GM19239 (cell line): ENCODE data around the gene ESF1.
"Not testable (repeated sequence)": the region's sequence is repeated elsewhere in the genome, so short reads cannot be mapped to it uniquely, and the experiment has no call there.

ENCODE experiments used
- DNase-seq: peaks from one replicate; pipeline ENCODE4 v3.0.0; 2011; ENCODE audit warnings: low spot score; ENCODE audit not compliant: insufficient read length
- FAIRE-seq: peaks from 2 replicates; lab custom pipeline; 2011; peaks lifted over from hg19 to GRCh38; lab: Jason Lieb, UNC

ESF1 gene

DNA sequence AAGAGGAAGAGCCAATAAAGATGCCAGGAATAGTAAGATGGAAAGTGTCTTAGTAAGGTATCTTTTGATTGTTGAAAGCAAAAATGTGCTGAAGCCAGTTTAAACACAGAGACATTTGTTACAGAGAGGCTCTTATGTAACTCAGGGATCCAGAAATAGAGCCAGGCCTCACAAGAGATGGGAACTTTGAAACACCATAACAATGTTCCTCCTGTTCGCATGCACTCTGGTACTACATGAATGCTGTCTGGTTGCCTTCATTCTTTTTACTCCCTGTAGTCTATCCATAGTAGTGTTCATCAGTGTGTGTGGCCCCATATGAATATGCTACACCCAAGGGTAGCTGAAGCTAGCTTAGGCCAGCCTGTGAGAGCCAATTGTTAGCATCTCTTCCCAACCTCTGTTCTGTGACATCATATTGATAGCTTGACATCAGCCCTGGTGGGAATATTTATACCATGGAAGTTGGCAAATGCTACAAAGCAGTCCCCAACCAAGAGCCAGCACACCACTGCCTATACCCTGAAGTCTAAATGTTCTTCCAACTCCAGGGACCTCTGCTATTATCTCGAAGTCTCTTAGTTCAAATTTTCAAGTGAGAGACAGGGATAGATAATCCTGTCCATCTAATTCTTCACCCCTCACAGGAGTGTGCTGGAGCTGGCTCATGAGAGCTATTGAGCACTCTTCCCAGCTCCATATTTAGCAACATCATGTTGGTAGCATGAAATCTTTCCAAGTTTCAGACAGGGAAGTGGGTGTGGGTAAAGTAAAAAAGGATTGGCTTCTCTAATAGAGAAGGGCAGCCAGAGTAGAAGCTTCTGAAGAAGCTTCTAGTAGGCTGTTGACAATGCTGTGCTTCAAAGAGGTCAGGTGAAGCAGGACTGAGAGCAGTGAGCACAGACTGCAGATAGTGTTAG, 7.1 kb upstream of the ESF1 start:
- DNase-seq (no peak), FAIRE-seq (no peak)

DNA sequence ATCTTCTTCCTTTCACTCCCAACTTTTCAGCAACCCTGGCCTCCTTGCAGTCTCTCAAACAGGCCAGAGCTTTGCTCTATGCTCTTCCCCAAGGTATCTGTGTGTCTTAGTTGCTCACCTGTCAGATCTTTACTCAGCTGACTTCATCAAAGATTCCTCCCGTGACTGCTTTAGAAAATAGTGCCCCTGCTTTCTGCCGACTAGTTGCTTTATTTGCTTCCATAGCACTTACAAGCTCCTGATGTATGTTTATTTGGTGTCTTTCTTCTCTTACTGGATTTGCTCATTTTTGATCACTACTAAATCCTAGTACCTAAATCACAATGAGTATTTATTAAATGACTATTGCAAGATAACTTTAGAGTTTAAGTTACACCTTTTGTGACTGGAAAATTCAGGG, 6.0 kb upstream of the ESF1 start:
- FAIRE-seq (no peak), DNase-seq (no peak)

DNA sequence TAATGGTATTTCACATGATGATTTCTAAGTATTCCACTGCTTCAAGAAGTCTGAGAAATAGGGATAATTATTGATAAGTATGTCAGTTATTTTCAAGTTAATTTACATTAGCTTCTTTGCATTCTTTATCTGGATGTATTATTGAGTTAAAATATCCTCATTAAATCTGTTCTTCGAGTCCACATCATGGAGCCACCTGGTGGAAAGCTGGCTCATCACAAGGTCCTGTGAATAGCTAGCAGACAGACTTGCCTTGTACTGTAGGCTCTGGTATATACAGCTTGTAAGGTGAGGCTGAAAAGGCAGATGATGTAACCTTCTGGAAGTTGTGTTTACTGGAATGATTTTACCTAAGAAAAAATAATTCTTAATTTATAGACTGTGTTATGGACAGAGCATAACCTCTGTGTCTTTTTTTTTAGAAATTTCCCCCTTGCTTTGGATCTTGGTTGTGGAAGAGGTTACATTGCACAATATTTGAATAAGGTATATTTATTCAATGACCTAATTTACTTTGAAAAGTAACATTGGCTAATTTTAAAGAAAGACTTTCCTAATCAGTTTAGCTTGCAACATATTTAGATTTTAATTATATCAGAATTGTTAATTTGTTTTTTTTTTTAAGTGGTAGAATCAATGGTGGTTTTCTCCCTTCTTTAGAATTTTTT, 3.6 kb upstream of the ESF1 start:
- DNase-seq: peak; percentile 28

DNA sequence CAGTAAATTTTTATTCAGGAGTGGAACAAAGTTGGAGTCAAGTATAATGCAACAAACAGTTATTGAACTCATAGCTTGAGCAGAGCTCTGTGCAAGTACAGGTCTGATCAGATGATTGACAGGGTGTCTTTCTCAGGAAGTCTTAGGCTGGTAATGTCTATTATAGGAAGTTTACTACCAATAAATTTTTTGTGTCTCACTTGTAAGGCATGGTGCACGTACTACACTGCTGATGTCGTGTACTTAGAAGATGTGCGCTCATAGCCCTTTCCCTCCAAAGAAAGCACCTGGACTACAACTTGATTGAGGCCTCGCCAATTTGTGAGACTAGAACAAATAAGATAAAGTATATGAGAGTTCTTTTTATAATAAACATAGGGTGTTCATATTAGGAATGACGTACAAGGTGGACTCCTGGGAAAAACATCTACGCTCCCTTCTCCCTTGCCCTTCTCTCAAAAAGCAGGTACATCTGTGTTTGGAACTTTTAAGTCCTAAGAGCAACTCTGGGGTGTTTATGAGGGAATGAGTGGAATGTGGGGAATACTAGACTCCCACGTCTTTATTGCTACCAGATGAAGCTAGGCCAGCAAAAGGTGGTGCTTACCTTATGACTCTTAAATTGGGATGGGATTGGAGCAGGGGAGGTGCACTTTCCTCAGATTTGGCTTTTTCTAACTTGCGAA, 1.6 kb upstream of the ESF1 start:
- FAIRE-seq: no peak

More for the DNA sequence above, 3.6 kb upstream of the ESF1 start:
- peak; percentile 76 for FAIRE-seq

DNA sequence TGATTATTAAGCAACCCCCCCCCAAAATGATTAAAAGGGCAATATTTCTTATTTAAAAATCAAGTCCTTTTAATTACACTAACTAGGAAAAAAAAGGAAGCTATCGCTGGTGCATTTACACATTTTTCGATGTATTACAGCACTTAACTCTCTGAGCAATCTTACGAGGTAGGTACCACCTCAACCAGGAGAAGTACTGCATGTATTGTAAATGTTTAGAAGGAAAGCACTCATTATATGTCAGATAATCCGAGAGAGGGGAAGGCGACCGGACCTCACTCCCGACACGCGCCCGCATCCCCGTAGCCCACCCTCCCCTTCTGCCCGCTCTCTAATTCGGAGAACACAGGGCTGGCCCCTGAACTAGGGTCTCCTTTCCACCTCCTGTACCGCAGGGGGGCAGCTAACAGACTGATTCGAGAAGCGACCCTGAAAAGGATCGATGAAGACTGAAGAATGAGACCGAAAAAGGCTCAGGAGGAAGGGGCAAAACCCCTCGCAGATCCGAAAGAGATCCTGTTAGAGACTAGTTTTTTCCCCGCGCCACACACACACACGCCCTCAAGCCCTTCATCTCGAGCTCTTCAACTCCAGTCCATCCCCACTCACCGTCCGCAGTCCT, 337 bp downstream of the ESF1 start:
- DNase-seq (no peak), FAIRE-seq (no peak)

More for the DNA sequence above, 1.6 kb upstream of the ESF1 start:
- no peak for DNase-seq

DNA sequence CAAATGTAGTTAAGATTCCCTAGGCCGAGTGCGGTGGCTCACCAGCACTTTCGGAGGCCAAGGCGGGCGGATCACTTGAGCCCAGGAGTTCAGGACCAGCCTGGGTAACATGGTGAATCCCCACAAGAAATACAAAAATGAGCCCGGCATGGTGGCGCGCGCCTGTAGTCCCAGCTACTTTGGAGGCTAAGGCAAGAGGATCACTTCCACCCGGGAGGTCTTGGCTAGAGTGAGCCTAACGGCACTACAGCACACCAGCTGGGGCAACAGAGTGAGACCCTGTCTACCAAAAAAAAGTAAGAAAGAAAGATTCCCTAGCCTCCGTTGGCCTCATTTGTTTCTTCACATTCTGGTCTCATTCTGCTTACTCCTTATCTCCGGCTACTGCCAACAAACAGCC, 1.2 kb downstream of the ESF1 start:
- DNase-seq: no peak
- no peak for FAIRE-seq

DNA sequence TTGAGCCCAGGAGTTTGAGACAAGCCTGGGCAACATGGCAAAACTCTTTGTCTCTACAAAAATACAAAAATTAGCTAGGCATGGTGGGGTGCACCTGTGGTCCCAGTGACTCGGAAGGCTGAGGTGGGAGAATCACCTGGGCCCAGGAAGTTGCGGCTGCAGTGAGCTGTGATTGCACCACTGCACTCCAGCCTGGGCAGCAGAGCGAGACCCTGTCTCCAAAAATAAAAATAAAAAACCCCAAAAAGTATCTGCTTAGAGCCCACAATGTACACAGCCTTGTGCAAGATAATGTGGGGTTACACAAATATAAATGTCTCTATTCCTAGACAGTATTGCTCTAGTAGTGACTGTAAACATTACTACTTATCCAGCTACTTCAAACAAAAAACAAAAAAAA, 5.9 kb downstream of the ESF1 start:
- DNase-seq: no peak
- FAIRE-seq: no peak

DNA sequence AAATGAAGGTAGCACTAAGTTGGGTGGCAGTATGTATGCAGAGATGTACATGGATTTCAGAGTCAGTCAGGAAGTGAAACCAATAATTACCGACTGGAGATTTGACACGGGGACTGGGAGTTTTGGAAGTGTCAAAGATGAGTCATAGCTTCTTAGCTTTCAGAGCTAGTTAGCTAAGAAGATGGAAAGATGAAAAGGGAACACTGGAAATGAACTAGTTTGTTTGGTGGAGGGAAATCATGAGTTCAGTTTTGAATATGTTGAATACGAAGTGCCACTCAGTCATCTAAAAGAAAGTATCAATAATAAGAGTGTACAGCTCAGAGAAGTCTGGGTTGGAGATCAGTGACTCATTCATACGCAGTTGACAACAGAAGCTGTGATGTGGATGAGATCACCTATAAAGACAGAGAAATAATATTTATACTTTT, 7.5 kb downstream of the ESF1 start:
- FAIRE-seq: no peak

DNA sequence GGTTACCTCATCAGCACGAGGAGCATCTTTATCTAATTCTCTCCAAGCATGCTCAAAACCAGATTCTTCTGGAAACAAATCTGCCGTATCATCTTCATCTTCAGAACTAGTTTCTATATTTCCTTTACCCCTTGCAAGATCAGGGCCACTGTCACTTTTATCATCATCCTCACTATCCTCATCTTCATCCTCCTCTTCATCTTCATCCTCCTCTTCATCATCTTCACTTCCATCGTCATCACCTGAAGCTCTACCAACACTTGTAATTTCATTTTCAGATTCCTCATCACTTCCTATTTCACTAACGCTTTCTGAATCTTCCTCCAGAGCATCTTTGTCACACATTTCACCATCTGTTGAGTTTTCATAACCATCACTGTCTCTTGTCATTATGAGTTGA, 8.9 kb downstream of the ESF1 start:
- FAIRE-seq: no peak
- DNase-seq: no peak

More for the DNA sequence above, 7.5 kb downstream of the ESF1 start:
- DNase-seq: no peak

DNA sequence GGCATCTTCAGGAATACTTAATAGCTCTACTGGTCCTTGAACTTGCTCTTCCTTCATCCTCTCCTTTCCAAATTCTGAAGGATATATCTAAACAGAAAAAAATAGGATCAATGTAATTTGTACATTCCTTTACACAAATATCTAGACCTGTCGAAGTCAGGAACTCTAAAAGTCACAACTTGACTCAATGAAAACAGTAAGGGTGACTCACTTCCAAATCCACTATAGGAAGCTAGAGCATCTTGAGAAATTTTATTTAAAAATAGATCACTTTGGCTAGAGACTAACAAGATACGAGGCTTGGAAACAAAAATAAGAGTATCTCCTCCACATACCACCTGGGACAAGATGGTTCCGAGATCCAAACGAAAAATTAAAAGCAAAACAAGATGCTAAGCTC, 12.2 kb downstream of the ESF1 start:
- DNase-seq: no peak

DNA sequence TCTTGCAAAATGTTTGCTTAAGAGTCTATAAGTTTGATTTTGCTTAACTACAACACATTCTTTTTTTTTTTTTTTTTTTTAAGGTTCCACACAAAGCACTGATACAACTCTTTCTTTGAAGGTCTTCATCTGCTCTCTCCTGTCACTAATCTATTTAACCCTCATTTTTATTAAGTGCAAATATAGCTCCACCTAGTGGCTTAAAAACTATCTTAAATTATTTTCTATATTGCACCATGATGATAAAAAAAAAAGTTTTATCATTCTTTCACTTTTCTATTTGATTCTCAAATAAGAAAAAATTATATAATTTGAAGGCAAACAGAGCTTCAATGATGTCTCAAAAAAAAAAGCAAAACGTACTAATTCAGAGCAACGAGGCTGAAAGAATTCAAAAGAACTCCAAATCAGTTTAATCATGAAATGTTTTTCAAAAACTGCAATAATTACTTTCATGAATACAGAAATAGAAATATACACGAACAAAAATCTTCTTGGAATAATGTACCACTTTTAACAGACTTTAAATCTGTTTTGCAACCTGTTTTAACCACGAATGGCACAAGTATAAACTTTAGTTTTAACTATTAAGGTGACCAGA, 12.8 kb downstream of the ESF1 start:
- DNase-seq: no peak
- FAIRE-seq: peak; percentile 66

More for the DNA sequence above, 12.2 kb downstream of the ESF1 start:
- no peak for FAIRE-seq

DNA sequence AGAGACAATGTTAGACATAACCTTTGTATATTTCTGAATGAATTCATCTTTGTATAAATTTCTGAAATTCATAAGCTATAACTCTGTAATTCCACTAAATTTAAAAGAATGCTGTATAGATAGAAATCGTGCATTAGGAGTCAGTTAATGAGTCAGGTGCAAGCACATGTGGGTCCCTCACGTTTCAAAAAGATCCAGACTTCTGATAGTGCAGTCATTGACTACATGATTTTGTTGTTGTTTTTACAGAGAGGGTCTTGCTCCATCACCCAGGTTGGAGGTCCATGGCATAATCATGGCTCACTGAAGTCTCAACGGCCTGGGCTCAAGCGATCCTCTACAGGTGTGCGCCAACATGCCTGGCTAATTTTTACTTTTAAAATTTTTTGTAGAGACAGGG, 14.6 kb downstream of the ESF1 start:
- FAIRE-seq (no peak), DNase-seq (no peak)

DNA sequence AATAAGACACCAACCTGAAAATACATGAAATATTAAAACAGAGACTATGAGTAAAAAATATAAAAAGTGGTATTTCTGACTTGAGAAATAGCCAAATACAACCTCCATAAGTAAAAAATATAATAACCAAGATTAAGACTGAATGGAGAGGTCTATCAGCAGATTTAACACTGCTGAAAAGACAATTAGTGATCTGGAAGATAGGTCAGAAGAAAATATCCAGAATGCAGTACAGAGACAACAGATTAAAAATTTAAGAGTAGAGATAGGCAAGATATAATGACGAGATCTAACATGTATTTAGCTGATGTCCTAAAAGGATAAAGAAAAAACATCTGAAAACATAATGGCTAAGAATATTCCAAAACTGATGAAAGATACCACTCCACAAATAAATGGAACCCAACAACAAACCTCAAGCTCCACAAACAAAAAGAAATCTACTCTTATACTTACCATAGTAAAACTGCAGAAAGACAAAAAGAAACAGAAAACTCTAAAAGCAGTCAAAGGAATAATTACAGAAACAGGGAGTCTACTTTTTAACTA, 18.8 kb downstream of the ESF1 start:
- FAIRE-seq: no peak
- no peak for DNase-seq

DNA sequence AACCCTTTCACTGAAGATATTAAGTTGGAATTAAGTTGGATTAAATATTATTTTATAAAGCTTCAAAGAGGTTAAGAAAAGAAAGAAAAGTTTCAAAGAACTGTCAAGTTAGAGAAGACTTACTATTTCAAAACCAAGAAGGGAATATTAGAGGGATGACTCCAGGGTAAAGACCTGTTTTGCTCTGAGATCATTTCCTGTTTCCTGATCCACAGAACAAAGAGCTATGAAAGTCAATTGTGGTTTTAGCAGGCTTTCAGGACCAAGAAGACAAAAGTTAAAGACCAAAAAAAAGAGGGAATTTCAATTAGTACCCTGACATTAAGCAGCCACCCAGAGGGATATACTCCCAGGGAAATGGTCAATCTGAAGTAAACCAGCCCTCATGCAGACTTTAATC, 19.4 kb downstream of the ESF1 start:
- FAIRE-seq (no peak), DNase-seq (no peak)

DNA sequence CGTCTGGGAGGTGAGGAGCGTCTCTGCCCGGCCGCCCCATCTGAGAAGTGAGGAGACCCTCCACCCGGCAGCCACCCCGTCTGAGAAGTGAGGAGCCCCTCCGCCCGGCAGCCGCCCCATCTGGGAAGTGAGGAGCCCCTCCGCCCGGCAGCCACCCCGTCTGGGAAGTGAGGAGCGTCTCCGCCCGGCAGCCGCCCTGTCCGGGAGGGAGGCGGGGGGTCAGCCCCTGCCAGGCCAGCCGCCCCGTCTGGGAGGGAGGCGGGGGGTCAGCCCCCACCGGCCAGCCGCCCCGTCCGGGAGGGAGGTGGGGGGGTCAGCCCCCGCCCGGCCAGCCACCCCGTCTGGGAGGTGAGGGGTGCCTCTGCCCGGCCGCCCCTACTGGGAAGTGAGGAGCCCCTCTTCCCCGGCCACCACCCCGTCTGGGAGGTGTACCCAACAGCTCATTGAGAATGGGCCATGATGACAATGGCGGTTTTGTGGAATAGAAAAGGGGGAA, 24.2 kb downstream of the ESF1 start:
- DNase-seq: not testable (repeated sequence)

DNA sequence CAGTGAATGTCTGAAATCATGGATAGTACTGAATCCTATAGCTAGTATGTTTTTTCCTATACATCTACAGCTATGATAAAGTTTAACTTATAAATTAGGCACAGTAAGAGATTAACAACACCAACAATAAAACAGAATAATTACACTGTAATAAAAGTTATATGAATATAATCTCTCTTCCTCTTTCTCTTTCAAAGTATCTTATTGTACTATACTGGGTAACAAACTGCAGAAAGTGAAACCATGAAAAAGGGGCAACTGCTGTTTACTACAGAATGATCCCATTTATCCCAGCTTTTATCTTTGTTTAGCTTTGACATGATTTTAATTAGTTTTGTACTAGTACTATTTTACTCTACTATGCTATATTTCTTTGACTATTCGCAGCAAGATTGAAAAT, 25.8 kb downstream of the ESF1 start:
- DNase-seq (no peak), FAIRE-seq (no peak)

More for the DNA sequence above, 24.2 kb downstream of the ESF1 start:
- FAIRE-seq: not testable (repeated sequence)

DNA sequence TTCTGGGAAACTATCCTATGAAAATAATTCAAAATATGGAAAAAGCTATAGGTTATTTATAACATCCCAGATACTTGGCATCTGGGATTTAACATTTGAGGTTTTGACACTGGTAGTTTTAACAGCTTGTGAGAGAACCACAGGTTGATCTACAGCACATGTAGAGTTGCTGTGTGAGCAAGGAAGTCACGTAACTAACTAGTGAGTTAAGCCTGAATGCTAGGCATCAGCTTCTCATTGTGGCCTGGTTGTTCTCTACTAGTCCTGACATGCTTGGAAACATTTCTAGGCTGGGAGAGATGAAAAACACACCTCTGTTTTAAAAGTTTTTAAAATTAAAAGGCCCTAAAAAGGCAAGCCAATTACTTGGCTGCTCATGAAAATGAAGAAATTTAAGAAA, 28.2 kb downstream of the ESF1 start:
- FAIRE-seq: no peak
- DNase-seq: no peak

DNA sequence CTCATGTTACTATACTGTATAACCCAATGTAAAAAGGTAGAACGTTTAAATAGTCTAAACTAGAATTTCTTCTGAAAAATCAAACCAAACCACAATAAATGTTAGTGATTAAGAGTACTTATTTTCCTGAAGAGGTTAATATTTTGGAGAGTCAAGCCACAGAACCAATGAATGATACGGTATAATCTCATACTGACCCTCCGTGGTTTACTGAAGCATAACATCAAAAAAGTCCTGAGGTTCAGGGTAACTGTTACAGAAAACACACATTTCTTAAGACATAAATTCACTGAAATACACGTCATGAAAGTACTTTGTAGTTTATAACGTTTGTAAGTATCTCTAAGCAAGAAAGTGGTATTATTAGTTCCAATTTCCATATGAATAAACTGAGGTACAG, 28.9 kb downstream of the ESF1 start:
- peak; percentile 26 for FAIRE-seq
- no peak for DNase-seq

DNA sequence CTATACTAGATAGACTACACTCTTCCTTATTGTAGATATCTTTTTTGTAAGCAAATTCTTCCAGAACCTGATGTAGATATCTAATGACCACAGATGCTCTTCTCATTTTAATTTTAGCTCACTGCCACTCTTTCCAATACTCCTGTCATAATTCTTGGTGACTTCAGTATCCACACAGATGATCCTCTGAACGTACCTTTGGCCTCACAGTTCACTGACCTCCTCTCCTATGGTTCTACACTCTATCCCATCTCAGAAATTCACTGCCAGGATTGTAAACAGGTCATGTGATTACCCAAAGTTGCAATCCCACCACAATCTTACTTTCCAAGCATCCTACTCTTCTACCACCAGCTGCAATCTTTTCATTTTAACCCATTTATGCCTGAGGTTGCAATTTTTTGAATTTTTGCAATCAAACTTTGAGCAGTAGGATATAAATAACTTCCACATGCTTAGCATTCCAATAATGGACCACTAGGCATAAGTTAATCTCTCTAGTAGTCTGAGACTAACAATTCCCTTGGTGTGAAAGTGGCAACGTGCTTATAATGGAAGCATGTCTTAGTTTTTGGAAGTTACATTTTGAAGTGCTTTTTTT, 31.2 kb downstream of the ESF1 start:
- FAIRE-seq (no peak), DNase-seq (no peak)
